ENCODE measurements around the gene PCMTD2. TPM values are rescaled to one million over a fixed set of nuclear protein-coding genes. Genes with fewer than 3 reads are reported as not detected.

PCMTD2 gene
- total and polyA plus RNA-seq, 10 of the 15 experiments (the other 5 are each of a cell fraction or from before 2014, with no cell fraction given): 6.8 to 36.8 (median 16.5) TPM

DNA sequence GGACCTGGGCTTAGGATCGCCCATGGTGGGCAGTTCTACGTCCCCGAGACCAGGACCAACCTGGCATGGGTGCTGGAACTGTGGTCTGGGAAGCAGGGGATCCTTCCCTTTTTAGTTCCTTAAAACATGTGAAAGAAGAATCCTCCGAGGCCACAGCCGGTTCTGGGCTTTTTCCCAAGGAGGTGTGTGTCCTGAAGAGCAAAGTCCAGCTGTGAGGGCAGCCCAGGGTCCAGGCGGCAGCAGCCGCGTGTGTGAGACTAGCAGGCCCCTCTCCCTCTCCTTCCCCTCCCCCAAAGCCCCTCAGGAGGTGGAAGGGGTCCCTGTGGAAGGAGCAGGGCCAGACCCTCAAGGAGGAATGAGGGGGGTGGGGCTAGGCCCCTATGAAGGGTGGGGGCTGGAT, 35.1 kb upstream of the PCMTD2 start:
- in situ Hi-C loops (cut with MboI): no loop called here
- ChIA-PET POLR2A (no interaction called here), RAD21 (ENCODE audit: unreplicated experiment) (no interaction called here), CTCF (no interaction called here), SMC1A (ENCODE audit: uncharacterized antibody, unreplicated experiment) (no interaction called here)
- intact Hi-C loops (cut with micrococcal nuclease; ENCODE audit: unreplicated experiment): no loop called here
- Histone ChIP-seq H3K79me2 (ENCODE audit: control insufficient read depth, insufficient read depth, low read length) (no peaks in the 10 kb centered on the region), H2AFZ (ENCODE audit: control insufficient read depth, low read depth, low read length) (no peak overlapping the region), H3K27ac (ENCODE audit: control insufficient read depth, insufficient read depth) (no peak overlapping the region), H3K4me2 (ENCODE audit: control insufficient read depth, insufficient read depth) (no peak overlapping the region), H3K9ac (ENCODE audit: control insufficient read depth, insufficient read depth, low read length) (no peak overlapping the region), H3K9me3 (replicated peaks; ENCODE audit: control insufficient read depth, insufficient read depth, low read length) (no peaks in the 10 kb centered on the region), H3K4me3 (no peak overlapping the region), H3K4me1 (ENCODE audit: control insufficient read depth, insufficient read depth, low read length) (no peaks in the 10 kb centered on the region), H4K20me1 (ENCODE audit: control insufficient read depth, insufficient read depth) (no peaks in the 10 kb centered on the region), H3K27me3 (replicated peaks in 1 of 2; ENCODE audit: control insufficient read depth in 2 of 2, insufficient read depth in 2 of 2, low read length in 1 of 2) (peaks cover 0 to 6% of the 10 kb centered on the region in 2 experiments; a peak in 2 of 4 replicates), H3K36me3 (ENCODE audit: control insufficient read depth in 2 of 2, insufficient read depth in 2 of 2, low read length in 1 of 2) (no peaks in the 10 kb centered on the region)
- no TSS peak for BruUV-seq (replicated peaks)
- no peak for DNase-seq (ENCODE audit: low read depth, low spot score)
- 29% methylated on average over 8 of the region's 8 CpGs for WGBS (ENCODE audit: insufficient coverage, insufficient replicate concordance, low lambda C conversion rate, missing lambda C conversion rate)
- no peak for FAIRE-seq
- no peak for ATAC-seq
- no peak for TF ChIP-seq MYB (IDR thresholded peaks at IDR 0.05; ENCODE audit: borderline replicate concordance, low read depth, low read length)
- TF ChIP-seq ESRRA (IDR thresholded peaks at IDR 0.05; ENCODE audit: low read length): no peak
- no peak for TF ChIP-seq ZZZ3 (IDR thresholded peaks at IDR 0.05; ENCODE audit: control insufficient read depth, insufficient read length, low read depth)
- no peak for TF ChIP-seq ZNF217 (IDR thresholded peaks at IDR 0.05)
- no peak for TF ChIP-seq SIN3A (IDR thresholded peaks at IDR 0.05; ENCODE audit: low read depth, low read length)
- TF ChIP-seq, protein P1, sequence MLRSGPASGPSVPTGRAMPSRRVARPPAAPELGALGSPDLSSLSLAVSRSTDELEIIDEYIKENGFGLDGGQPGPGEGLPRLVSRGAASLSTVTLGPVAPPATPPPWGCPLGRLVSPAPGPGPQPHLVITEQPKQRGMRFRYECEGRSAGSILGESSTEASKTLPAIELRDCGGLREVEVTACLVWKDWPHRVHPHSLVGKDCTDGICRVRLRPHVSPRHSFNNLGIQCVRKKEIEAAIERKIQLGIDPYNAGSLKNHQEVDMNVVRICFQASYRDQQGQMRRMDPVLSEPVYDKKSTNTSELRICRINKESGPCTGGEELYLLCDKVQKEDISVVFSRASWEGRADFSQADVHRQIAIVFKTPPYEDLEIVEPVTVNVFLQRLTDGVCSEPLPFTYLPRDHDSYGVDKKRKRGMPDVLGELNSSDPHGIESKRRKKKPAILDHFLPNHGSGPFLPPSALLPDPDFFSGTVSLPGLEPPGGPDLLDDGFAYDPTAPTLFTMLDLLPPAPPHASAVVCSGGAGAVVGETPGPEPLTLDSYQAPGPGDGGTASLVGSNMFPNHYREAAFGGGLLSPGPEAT (IDR thresholded peaks at IDR 0.05; ENCODE audit: low read depth): no peak
- TF ChIP-seq, protein P2, sequence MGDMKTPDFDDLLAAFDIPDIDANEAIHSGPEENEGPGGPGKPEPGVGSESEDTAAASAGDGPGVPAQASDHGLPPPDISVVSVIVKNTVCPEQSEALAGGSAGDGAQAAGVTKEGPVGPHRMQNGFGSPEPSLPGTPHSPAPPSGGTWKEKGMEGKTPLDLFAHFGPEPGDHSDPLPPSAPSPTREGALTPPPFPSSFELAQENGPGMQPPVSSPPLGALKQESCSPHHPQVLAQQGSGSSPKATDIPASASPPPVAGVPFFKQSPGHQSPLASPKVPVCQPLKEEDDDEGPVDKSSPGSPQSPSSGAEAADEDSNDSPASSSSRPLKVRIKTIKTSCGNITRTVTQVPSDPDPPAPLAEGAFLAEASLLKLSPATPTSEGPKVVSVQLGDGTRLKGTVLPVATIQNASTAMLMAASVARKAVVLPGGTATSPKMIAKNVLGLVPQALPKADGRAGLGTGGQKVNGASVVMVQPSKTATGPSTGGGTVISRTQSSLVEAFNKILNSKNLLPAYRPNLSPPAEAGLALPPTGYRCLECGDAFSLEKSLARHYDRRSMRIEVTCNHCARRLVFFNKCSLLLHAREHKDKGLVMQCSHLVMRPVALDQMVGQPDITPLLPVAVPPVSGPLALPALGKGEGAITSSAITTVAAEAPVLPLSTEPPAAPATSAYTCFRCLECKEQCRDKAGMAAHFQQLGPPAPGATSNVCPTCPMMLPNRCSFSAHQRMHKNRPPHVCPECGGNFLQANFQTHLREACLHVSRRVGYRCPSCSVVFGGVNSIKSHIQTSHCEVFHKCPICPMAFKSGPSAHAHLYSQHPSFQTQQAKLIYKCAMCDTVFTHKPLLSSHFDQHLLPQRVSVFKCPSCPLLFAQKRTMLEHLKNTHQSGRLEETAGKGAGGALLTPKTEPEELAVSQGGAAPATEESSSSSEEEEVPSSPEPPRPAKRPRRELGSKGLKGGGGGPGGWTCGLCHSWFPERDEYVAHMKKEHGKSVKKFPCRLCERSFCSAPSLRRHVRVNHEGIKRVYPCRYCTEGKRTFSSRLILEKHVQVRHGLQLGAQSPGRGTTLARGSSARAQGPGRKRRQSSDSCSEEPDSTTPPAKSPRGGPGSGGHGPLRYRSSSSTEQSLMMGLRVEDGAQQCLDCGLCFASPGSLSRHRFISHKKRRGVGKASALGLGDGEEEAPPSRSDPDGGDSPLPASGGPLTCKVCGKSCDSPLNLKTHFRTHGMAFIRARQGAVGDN (IDR thresholded peaks at IDR 0.05): no peak
- no peak for TF ChIP-seq SMAD5 (IDR thresholded peaks at IDR 0.05; ENCODE audit: low read depth)
- no peak for TF ChIP-seq RELA (IDR thresholded peaks at IDR 0.05; ENCODE audit: borderline replicate concordance, partially characterized antibody)
- TF ChIP-seq, protein P3, sequence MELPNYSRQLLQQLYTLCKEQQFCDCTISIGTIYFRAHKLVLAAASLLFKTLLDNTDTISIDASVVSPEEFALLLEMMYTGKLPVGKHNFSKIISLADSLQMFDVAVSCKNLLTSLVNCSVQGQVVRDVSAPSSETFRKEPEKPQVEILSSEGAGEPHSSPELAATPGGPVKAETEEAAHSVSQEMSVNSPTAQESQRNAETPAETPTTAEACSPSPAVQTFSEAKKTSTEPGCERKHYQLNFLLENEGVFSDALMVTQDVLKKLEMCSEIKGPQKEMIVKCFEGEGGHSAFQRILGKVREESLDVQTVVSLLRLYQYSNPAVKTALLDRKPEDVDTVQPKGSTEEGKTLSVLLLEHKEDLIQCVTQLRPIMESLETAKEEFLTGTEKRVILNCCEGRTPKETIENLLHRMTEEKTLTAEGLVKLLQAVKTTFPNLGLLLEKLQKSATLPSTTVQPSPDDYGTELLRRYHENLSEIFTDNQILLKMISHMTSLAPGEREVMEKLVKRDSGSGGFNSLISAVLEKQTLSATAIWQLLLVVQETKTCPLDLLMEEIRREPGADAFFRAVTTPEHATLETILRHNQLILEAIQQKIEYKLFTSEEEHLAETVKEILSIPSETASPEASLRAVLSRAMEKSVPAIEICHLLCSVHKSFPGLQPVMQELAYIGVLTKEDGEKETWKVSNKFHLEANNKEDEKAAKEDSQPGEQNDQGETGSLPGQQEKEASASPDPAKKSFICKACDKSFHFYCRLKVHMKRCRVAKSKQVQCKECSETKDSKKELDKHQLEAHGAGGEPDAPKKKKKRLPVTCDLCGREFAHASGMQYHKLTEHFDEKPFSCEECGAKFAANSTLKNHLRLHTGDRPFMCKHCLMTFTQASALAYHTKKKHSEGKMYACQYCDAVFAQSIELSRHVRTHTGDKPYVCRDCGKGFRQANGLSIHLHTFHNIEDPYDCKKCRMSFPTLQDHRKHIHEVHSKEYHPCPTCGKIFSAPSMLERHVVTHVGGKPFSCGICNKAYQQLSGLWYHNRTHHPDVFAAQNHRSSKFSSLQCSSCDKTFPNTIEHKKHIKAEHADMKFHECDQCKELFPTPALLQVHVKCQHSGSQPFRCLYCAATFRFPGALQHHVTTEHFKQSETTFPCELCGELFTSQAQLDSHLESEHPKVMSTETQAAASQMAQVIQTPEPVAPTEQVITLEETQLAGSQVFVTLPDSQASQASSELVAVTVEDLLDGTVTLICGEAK (IDR thresholded peaks at IDR 0.05; ENCODE audit: borderline replicate concordance): no peak
- no peak for TF ChIP-seq IRF4 (IDR thresholded peaks at IDR 0.05; ENCODE audit: low read depth, low read length)
- no peak for TF ChIP-seq ASH2L (IDR thresholded peaks at IDR 0.05; ENCODE audit: borderline replicate concordance, low read depth)
- no peak for TF ChIP-seq MTA2 (IDR thresholded peaks at IDR 0.05; ENCODE audit: low read depth)
- no peak for TF ChIP-seq IKZF1 (conservative IDR thresholded peaks at IDR 0.05)
- TF ChIP-seq PAX5 (IDR thresholded peaks at IDR 0.05; ENCODE audit: borderline replicate concordance, low read depth, low read length): no peak
- no peak for TF ChIP-seq SIX5 (IDR thresholded peaks at IDR 0.05; ENCODE audit: low read depth, low read length, severe bottlenecking)

All from GM12878 (cell line).